Pancreas (tissue), 10 donors: ENCODE measurements around the gene CCDC148. TPM values are rescaled to one million over a fixed set of nuclear protein-coding genes. Genes with fewer than 3 reads are reported as not detected.

Experiments used
- ATAC-seq, 4 donors: fragments of 200-7000 bp; cut with Tn5 transposase; one replicate each; pipeline versions ENCODE4 v1.8.0 to v1.9.1; 2020; ENCODE audit warnings: mild to moderate bottlenecking in 4 of 4, moderate library complexity in 4 of 4
- DNase-seq, 6 donors: peaks; one replicate each; pipeline ENCODE4 v3.0.0-alpha.2; 2020
- FAIRE-seq: peaks from 2 replicates; lab custom pipeline; 2012; peaks lifted over from hg19 to GRCh38; lab: Jason Lieb, UNC
- H3K27ac ChIP-seq, 4 donors: fragments of 200-600 bp; sonication (generic); 1 replicate in 3 of 4; 2 replicates in 1 of 4; pipeline versions ENCODE4 v1.5.0 to v1.8.0; 2020
- H3K27me3 ChIP-seq, 4 donors: fragments of 200-600 bp; one replicate each; pipeline ENCODE4 v1.8.0; 2021
- H3K36me3 ChIP-seq, 3 donors: fragments of 200-600 bp; sonication (generic) in 1 of 3; one replicate each; pipeline versions ENCODE4 v1.5.0 to v1.8.0; 2020 to 2021
- H3K4me1 ChIP-seq, 3 donors: fragments of 200-600 bp; one replicate each; pipeline ENCODE4 v1.8.0; 2021
- H3K4me3 ChIP-seq, 4 donors: fragments of 200-600 bp; sonication (generic) in 2 of 4; one replicate each; pipeline versions ENCODE4 v1.5.0 to v1.8.0; 2020 to 2021
- H3K9me3 ChIP-seq, 4 donors: fragments of 200-600 bp; one replicate each; pipeline ENCODE4 v1.8.0; 2021
- WGBS, 2 donors: extraction: QIAGEN DNeasy Blood & Tissue Kit; methylation state at CpG; one replicate each; pipeline ENCODE4 v1.1.7; 2013; 5-methylcytosine and 5-hydroxymethylcytosine counted together
- intact Hi-C, 3 donors: fragments of 100-400 bp; cut with DNase I; formaldehyde crosslinking; loops; one replicate each; pipeline versions ENCODE4 v1.11.1 to v1.14.2; 2022
- polyA plus RNA-seq, 2 donors: library from polyadenylated mRNA; stranded (reverse); fragments of 200-250 nt; gene quantifications; one replicate each; pipeline ENCODE4 v1.2.3, GENCODE V29; 2013
- total RNA-seq, 6 donors: library from RNA; stranded (reverse); fragmentation: NEBNext Ultra II Directional in 4 of 6; extraction: Animal tissue kit (Norgen Biotek cat#: 25700) in 4 of 6; gene quantifications; one replicate each; pipeline versions ENCODE4 v1.2.1 to v1.2.4, GENCODE V29; 2021 to 2023
- TF ChIP-seq, protein P1 (sequence below), 4 donors: fragments of 200-600 bp; sonication (generic) in 3 of 4; IDR thresholded peaks; one replicate each; pipeline versions ENCODE4 v1.5.0 to v1.8.0; 2021; ENCODE audit warnings: antibody characterized with exemption in 4 of 4
- donor health status: healthy with polysubstance abuse.
- donor health status: DM: no; HTN: no; CAD: no; lungs with moderate emphysema.
- donor health status: DM: no; HTN: no; CAD: no.
- donor health status: control.
- donor health status: control.
- donor health status: Bipolar disorder and iron deficiency.
- donor health status: DM: yes; HTN: yes; CAD: no.
- donor health status: DM: no; HTN: no; CAD: no.
- donor health status: DM: no; HTN: no; CAD: no.
- donor health status: DM: yes; HTN: yes; CAD: no.

CCDC148 gene
- total and polyA plus RNA-seq, 8 donors = 0.38 to 1.5 (median 0.79) TPM

DNA sequence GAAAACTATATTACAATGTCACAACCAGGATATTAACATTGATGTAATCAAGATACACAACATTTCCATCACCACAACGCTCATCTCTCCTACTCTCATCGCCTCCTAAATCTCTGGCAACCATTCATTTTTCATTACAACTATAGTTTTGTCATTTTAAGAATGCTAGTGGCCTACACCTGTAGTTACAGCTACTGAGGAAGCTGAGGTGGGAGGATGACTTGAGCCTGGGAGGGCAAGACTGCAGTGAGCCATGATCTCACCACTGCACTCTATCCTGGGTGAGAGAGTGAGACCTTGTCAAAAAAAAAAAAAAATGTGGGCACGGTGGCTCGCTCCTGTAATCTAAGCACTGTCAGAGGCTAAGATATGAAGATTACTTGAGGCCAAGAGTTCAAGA lies 10.7 kb upstream of the CCDC148 start:
- TF ChIP-seq, protein P1, sequence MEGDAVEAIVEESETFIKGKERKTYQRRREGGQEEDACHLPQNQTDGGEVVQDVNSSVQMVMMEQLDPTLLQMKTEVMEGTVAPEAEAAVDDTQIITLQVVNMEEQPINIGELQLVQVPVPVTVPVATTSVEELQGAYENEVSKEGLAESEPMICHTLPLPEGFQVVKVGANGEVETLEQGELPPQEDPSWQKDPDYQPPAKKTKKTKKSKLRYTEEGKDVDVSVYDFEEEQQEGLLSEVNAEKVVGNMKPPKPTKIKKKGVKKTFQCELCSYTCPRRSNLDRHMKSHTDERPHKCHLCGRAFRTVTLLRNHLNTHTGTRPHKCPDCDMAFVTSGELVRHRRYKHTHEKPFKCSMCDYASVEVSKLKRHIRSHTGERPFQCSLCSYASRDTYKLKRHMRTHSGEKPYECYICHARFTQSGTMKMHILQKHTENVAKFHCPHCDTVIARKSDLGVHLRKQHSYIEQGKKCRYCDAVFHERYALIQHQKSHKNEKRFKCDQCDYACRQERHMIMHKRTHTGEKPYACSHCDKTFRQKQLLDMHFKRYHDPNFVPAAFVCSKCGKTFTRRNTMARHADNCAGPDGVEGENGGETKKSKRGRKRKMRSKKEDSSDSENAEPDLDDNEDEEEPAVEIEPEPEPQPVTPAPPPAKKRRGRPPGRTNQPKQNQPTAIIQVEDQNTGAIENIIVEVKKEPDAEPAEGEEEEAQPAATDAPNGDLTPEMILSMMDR (IDR thresholded peaks at IDR 0.05) = no peak

DNA sequence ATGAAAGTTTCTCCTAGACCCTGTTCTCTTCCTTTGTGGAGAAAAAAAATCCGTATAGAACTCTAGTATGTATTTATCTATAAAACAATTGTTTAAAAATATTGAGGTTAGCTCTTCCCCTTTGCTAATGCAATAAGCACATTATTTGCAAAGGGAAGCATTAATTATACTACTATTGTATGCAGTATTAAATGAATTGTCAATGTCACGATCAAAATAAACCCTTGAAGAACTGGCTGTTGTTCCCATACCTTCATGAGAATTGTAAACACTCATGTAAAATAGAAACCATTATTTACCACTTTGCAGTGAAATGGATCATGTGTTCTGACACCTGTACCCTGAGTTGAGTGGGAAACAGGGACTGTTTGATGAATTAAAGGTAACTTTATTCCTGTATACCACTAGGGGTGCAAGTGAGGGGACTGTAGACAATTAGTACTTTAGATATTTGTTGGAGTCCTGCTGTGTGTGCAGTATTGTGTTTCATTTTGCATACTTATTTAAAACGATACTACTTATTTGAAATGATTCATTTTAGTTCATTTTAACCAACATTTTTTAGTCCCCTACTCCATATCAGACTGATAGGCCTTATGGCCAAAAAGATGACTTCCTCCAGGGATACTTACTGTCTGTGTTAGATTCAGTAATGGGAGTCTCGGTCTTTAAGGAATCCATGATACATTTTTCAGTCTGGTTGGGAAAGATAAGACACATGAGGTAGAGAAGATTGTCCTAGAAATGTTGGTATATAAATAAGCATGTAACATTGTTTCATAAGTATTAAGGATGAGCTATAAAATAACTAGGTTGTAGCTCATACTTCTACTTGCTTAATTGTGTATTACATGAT lies 8.1 kb upstream of the CCDC148 start:
- Histone ChIP-seq H3K27ac (no peak overlapping the region), H3K36me3 (no peaks in the 10 kb centered on the region), H3K4me1 (peaks cover 3 to 5% (median 5%) of the 10 kb centered on the region in 3 donors), H3K27me3 (no peaks in the 10 kb centered on the region), H3K4me3 (no peak overlapping the region), H3K9me3 (no peaks in the 10 kb centered on the region)
- intact Hi-C loops = no loop called here
- TF ChIP-seq, protein P1 (IDR thresholded peaks at IDR 0.05) = peak in 3 of 4 donors; percentile 19 to 23 (median 20)
- DNase-seq (no peak), FAIRE-seq (no peak), ATAC-seq (peak in 3 of 4 donors; percentile 52 to 66 (median 56))
- 77 to 80% methylated on average over 4 of the region's 4 CpGs for WGBS, 2 donors

More for the DNA sequence above, 10.7 kb upstream of the CCDC148 start:
- Histone ChIP-seq H3K4me1 (peaks cover 0 to 3% (median 0%) of the 10 kb centered on the region in 3 donors), H3K27ac (no peak overlapping the region), H3K27me3 (no peaks in the 10 kb centered on the region), H3K4me3 (no peak overlapping the region), H3K9me3 (no peaks in the 10 kb centered on the region), H3K36me3 (no peaks in the 10 kb centered on the region)
- DNase-seq (no peak), ATAC-seq (no peak), FAIRE-seq (no peak)
- 88 to 94% methylated on average over 4 of the region's 4 CpGs for WGBS, 2 donors
- intact Hi-C loops = no loop called here

DNA sequence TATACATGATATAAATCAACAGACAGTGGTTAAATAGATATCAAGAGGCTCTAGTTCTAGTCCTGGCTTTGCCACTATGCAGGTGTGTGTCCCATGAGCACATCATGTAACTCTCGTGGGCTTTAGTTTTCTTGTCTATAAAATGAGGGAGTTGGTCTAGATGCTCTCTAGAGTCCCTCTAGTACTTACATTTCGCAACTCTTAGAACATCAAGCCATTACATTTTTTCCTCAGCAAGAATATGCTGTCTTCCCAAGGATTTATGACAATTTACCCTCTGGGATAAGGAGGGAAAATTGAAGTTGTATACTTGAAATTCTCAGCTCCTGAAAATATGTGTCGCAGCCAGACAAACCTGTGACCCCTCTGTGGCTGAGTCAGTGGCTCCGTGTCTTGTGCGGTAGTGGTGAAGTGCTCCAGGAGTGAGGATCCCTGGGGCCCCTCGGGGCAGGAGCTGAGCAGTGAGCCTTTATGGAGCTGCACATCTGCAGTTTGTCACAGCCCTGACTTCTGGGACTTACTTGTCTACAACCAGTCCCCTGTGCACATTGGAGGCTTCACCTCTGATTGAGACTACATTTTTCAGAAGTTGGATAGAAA lies 7.0 kb upstream of the CCDC148 start:
- no peaks in the 10 kb centered on the region for H3K9me3 ChIP-seq
- DNase-seq = no peak

DNA sequence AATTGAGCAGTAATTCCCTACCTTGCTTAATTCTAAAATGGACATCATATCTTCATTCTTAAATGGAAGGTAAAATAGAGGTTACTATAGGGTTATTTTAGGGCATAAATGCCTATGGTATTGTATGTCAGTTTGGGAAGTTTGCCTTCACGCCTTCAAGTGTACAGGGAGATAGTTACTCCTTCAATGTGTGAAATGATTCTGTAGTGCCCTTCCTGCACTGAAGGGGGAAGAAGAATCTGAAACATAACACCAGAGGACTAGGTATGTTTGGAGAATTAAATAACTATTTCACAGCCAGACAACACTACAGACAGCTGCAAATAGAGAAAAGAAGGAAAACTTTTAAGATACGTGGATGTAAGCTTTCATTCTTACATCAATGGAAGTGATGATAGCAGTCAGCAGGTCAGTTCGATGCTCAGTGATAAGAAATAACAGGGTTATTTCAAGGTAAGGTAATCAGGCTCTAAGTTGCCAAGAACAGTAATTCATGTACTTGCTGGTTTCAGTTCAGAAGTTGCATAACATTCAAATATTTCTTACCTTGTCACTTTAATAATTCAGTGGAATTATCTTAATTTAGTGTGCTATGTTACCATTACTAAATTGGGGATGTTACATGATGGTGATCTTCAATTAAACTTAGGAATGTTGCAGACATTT lies 4.2 kb upstream of the CCDC148 start:
- H3K4me3 ChIP-seq = no peak overlapping the region
- DNase-seq = no peak
- no peak for FAIRE-seq

More for the DNA sequence above, 7.0 kb upstream of the CCDC148 start:
- FAIRE-seq = no peak
- no peak for ATAC-seq
- WGBS, 2 donors = 89 to 90% methylated on average over 6 of the region's 6 CpGs
- intact Hi-C loops = no loop called here
- Histone ChIP-seq H3K27ac (no peak overlapping the region), H3K36me3 (no peaks in the 10 kb centered on the region), H3K4me3 (no peak overlapping the region), H3K4me1 (peaks cover 3 to 13% (median 13%) of the 10 kb centered on the region in 3 donors), H3K27me3 (no peaks in the 10 kb centered on the region)
- TF ChIP-seq, protein P1 (IDR thresholded peaks at IDR 0.05) = no peak

More for the DNA sequence above, 4.2 kb upstream of the CCDC148 start:
- Histone ChIP-seq H3K36me3 (no peaks in the 10 kb centered on the region), H3K9me3 (no peaks in the 10 kb centered on the region), H3K27ac (no peak overlapping the region), H3K4me1 (peaks cover 3 to 16% (median 13%) of the 10 kb centered on the region in 3 donors), H3K27me3 (no peaks in the 10 kb centered on the region)
- intact Hi-C loops = no loop called here
- ATAC-seq = no peak
- TF ChIP-seq, protein P1 (IDR thresholded peaks at IDR 0.05) = no peak
- 41% methylated on average over 3 of the region's 3 CpGs for WGBS, 2 donors
